ENCODE measurements around the gene TUBA4B. TPM values are rescaled to one million over a fixed set of nuclear protein-coding genes. Genes with fewer than 3 reads are reported as not detected.

TUBA4B gene
- total RNA-seq, 2 donors from 2014 or later = not detected

DNA sequence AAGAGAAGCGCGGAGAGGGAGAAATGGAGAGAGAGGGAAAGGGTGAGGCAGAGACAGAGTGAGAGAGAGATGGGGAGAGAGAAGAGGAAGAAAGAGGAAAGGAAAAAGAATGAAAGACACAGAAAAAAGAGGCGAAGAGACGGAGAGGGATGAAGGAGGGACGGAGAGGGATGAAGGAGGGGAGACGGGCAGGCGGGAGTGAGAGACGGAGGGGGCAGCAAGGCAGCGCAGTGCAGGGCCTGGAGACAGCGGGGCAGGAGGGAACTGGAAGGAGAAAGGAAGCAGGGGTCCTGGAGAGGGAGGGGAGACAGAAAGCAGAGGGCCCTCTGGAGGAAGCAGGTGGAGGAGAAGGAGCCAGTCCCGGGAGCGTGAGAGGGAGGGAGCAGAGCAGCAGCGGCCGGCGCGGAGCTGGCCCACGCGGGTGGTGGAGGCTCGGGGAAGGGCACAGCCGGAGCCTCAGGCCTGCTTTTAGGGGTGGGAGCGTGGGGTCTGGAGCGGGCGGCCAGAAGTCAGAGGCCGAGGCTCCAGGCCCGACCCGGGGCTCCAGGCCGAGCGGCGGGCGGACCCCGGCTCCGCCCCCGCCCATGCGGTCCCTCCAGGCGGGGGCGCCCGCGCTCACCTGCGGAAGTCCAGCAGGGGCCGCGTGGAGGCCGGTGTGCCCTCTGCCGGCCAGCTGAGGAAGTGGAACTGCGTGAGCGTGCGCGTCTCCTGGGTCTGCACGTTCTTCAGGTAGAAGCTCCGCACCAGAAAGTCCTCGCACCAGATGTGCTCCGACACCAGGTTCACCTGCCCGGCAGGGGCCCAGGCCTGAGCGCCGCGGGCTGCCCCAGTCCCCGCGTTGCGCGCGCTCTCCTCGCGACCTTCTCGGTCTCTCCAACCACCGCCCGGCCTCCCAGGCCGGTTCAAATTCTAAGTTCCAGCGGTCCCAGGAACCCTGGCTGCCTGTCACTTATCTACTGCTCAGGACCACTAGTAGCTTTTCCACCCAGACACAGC is 41.6 kb downstream of the TUBA4B start:
- peak; percentile 86 for DNase-seq (ENCODE audit: low spot score)
- peak; percentile 80 for TF ChIP-seq POLR2AphosphoS5 (IDR thresholded peaks at IDR 0.05)
- TF ChIP-seq, protein P1, sequence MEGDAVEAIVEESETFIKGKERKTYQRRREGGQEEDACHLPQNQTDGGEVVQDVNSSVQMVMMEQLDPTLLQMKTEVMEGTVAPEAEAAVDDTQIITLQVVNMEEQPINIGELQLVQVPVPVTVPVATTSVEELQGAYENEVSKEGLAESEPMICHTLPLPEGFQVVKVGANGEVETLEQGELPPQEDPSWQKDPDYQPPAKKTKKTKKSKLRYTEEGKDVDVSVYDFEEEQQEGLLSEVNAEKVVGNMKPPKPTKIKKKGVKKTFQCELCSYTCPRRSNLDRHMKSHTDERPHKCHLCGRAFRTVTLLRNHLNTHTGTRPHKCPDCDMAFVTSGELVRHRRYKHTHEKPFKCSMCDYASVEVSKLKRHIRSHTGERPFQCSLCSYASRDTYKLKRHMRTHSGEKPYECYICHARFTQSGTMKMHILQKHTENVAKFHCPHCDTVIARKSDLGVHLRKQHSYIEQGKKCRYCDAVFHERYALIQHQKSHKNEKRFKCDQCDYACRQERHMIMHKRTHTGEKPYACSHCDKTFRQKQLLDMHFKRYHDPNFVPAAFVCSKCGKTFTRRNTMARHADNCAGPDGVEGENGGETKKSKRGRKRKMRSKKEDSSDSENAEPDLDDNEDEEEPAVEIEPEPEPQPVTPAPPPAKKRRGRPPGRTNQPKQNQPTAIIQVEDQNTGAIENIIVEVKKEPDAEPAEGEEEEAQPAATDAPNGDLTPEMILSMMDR (IDR thresholded peaks at IDR 0.05) = peak; percentile 99 to 100 (median 100)
- TF ChIP-seq POLR2A (IDR thresholded peaks at IDR 0.05) = peak; percentile 26
- no peaks in the 10 kb centered on the region for H3K27me3 ChIP-seq (replicated peaks; ENCODE audit: insufficient read depth)
- H3K27ac ChIP-seq = peak overlapping the region; percentile 76 to 81
- no peaks in the 10 kb centered on the region for H3K36me3 ChIP-seq
- H3K4me3 ChIP-seq = peak overlapping the region; percentile 39 to 48
- intact Hi-C loops (cut with DNase I) = loop anchor here (2.0 to 10.0 kb wide), 4 partner anchors 16 to 240 kb away; partner anchors contain the start of genes ABCB6, DNAJB2 and NHEJ1
- H3K4me1 ChIP-seq (replicated peaks) = no peaks in the 10 kb centered on the region
- 6% methylated on average over 48 of the region's 67 CpGs for WGBS
- no peaks in the 10 kb centered on the region for H3K9me3 ChIP-seq

DNA sequence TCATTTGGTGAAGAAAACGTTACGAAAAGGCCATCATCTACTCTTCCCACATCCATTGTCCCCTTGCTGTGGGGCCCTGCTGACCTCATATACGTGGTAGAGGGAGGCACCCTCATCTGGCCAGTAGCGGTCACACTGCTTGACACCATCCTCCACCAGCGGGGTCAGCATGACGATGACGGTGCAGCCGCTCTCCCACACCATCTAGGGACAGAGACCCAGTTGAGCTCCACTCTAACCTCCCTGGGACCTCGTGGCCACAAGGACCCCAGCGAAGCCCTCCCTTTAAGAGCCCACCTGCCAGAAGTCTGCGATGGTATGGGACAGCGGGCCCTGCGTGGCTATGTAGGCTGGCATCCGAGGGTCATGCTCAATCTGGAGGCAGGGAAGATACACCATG is 43.1 kb downstream of the TUBA4B start:
- Histone ChIP-seq H3K27me3 (replicated peaks; ENCODE audit: insufficient read depth) (no peaks in the 10 kb centered on the region), H3K4me3 (no peak overlapping the region), H3K9me3 (no peaks in the 10 kb centered on the region), H3K4me1 (replicated peaks) (no peaks in the 10 kb centered on the region), H3K36me3 (no peaks in the 10 kb centered on the region), H3K27ac (no peak overlapping the region)
- intact Hi-C loops (cut with DNase I) = loop anchor here (10.0 kb wide), 2 partner anchors 81 to 239 kb away; partner anchors contain the start of gene ABCB6
- no peak for TF ChIP-seq POLR2AphosphoS5 (IDR thresholded peaks at IDR 0.05)
- TF ChIP-seq POLR2A (IDR thresholded peaks at IDR 0.05) = no peak
- TF ChIP-seq, protein P1 (IDR thresholded peaks at IDR 0.05) = no peak
- DNase-seq (ENCODE audit: low spot score) = no peak
- 90% methylated on average over 14 of the region's 14 CpGs for WGBS

DNA sequence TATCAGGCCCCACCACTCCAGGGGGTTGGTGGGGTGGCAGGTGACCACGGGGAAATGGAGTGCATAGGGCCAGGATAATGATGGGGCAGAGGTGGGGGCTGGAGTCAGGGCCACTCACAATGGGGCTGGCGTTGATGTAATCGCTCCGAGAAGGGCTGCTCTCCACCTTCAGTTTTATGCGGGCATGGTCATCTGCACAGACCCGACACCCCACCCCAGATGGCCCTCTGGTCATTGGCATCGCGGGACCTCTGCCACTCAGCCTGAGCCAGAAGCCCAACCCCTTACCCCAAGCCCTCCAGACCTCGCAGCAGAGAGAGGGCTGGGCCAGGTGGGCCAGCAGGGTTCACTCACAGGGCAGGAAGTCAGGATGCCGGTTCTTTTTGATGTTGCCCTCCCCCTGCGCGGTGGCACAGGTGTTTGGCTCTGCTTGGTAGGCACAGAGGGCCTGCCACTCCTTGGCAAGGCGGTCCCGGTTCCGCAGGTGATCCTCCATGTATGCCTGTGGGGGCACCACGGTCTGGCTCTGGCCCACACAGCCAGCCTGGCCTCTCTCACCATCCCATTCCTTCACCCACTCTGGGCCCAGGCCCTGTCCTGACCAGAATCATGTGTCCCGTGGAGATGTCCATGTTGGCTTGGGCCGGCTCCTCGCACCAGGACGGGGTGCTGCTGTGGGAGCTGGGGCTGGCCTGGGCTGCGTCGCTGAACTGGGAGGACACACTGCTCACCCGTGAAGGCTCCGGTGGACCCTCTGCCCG is 43.8 kb downstream of the TUBA4B start:
- H3K9me3 ChIP-seq = no peaks in the 10 kb centered on the region
- H3K36me3 ChIP-seq = no peaks in the 10 kb centered on the region
- H3K4me1 ChIP-seq (replicated peaks) = no peaks in the 10 kb centered on the region
- no peak overlapping the region for H3K4me3 ChIP-seq
- DNase-seq (ENCODE audit: low spot score) = no peak
- 86% methylated on average over 21 of the region's 25 CpGs for WGBS
- no peaks in the 10 kb centered on the region for H3K27me3 ChIP-seq (replicated peaks; ENCODE audit: insufficient read depth)
- TF ChIP-seq, protein P1 (IDR thresholded peaks at IDR 0.05) = no peak
- TF ChIP-seq POLR2A (IDR thresholded peaks at IDR 0.05) (no peak), POLR2AphosphoS5 (IDR thresholded peaks at IDR 0.05) (no peak)
- intact Hi-C loops (cut with DNase I) = loop anchor here (10.0 kb wide), 2 partner anchors 82 to 238 kb away; partner anchors contain the start of gene ABCB6
- no peak overlapping the region for H3K27ac ChIP-seq

DNA sequence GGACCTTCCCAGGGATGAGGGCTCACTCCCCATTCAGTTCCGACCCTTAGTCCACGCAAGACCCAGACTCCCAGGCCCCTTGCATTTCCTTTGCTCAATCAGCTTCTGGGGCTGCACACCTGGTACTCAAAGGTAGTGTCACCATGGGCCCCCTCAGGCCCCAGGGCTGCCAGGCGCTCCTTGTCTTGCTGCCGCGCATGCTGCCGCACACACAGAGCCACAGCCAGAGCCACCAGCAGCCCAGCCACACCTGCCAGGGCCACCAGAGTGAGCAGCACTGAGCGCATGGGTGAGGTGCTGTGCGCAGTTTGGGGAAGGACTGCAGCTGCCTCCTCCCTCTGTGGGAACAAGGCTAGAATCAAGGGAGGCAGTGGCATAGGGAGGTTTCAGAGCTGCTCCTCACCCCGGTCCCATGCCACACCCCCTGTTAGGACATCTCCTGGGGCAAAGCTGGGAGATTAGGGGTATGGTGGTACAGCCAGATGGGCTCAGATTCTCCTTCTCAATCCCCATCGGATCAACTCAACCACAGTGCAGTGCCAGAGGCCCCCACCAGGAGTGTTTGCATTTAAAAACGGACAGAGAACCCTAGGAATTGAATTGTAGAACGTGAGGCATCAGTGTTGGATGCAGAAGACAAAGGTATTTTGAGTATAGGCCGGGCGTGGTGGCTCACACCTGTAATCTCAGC is 44.9 kb downstream of the TUBA4B start:
- TF ChIP-seq POLR2A (IDR thresholded peaks at IDR 0.05) (no peak), POLR2AphosphoS5 (IDR thresholded peaks at IDR 0.05) (no peak)
- TF ChIP-seq, protein P1 (IDR thresholded peaks at IDR 0.05) = no peak
- no peak overlapping the region for H3K4me3 ChIP-seq
- H3K36me3 ChIP-seq = no peaks in the 10 kb centered on the region
- DNase-seq (ENCODE audit: low spot score) = no peak
- H3K9me3 ChIP-seq = no peaks in the 10 kb centered on the region
- WGBS = 83% methylated on average over 14 of the region's 14 CpGs
- intact Hi-C loops (cut with DNase I) = loop anchor here (10.0 kb wide), 2 partner anchors 83 to 237 kb away; partner anchors contain the start of gene ABCB6
- no peak overlapping the region for H3K27ac ChIP-seq
- no peaks in the 10 kb centered on the region for H3K4me1 ChIP-seq (replicated peaks)
- peaks cover 2% of the 10 kb centered on the region for H3K27me3 ChIP-seq (replicated peaks; ENCODE audit: insufficient read depth)

Data from prostate gland (tissue), 2 donors.